Measurements from ENCODE around the gene CACUL1.

DNA sequence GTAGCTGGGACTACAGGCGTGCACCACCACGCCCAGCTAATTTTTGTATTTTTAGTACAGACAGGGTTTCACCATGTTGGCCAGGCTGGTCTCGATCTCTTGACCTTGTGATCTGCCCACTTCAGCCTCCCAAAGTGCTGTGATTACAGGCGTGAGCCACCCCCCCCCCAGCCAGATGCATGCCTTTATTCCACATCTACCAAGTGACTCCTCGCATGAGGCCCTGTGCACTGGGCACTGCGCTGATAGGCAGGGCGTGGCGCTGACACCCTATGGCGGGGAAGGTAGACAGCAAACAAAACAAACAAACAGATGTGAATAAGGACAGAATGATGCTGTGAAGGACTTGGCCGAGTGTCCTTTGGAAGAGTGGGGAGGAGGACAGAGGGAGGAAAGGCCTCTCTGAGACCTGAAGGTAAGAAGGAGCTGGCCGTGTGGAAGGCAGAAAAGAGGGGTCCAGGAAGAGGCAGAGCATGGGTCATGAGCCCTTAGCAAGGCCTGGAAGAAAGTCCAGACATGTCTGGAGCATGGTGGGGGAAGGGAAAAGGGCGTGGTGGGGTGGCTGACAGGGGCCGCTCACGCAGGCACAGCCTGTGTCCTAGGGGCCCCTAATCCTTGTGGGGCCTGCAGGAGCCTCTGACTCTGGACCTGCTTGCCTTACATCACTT is 47.5 kb upstream of the CACUL1 start:
- TF ChIP-seq, protein P1, sequence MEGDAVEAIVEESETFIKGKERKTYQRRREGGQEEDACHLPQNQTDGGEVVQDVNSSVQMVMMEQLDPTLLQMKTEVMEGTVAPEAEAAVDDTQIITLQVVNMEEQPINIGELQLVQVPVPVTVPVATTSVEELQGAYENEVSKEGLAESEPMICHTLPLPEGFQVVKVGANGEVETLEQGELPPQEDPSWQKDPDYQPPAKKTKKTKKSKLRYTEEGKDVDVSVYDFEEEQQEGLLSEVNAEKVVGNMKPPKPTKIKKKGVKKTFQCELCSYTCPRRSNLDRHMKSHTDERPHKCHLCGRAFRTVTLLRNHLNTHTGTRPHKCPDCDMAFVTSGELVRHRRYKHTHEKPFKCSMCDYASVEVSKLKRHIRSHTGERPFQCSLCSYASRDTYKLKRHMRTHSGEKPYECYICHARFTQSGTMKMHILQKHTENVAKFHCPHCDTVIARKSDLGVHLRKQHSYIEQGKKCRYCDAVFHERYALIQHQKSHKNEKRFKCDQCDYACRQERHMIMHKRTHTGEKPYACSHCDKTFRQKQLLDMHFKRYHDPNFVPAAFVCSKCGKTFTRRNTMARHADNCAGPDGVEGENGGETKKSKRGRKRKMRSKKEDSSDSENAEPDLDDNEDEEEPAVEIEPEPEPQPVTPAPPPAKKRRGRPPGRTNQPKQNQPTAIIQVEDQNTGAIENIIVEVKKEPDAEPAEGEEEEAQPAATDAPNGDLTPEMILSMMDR (IDR thresholded peaks at IDR 0.05) = no peak
- TF ChIP-seq POLR2A (IDR thresholded peaks at IDR 0.05) (no peak), POLR2AphosphoS5 (IDR thresholded peaks at IDR 0.05) (no peak)

All from breast epithelium (tissue), 3 donors.